ENCODE results near the gene SZT2.

GRCh38 chr1:43382027-43382779 lies 7.5 kb upstream of the SZT2 start:
- TF ChIP-seq SUZ12 (IDR thresholded peaks at IDR 0.05; ENCODE audit: extremely low read depth, insufficient read depth, insufficient read length) = no peak
- no peak for TF ChIP-seq YY1 (IDR thresholded peaks at IDR 0.05; ENCODE audit: insufficient read depth, insufficient read length)
- TF ChIP-seq ZNF274 (IDR thresholded peaks at IDR 0.05; ENCODE audit: low read depth, low read length) = no peak
